Measurements from ENCODE around the gene PPARGC1A.

Gene PPARGC1A

GRCh38 chr4:23904639-23905071 is 14.8 kb upstream of the PPARGC1A start:
- no peak for DNase-seq

DNA sequence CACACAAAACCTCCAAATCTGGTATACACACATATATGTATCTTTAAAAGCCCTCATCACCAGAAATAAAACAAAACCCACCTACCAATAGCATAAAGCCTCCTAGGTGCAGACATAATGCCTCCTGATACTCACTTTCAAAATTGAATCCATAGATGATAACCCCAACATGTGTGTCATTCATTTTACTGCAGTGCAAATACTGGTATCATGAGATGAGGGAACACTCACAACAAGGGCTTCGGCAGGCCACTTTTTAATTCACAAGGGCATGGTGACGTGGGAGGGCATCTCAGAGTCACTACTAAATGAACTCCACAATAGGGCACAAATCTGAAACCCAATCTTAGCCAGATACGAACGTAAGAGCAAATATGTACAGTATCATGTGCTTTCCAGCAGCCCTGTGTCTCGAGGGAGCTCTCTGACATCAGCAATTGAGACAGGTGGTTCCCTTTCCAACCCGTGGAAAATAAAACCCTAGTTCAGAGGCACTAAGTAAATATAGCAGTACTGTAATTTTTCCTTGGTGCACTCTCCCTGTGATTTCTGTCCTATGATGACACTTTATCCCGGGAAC is 14.1 kb upstream of the PPARGC1A start:
- no peak for DNase-seq

GRCh38 chr4:23902222-23902804 is 12.5 kb upstream of the PPARGC1A start:
- no peak for DNase-seq

DNA sequence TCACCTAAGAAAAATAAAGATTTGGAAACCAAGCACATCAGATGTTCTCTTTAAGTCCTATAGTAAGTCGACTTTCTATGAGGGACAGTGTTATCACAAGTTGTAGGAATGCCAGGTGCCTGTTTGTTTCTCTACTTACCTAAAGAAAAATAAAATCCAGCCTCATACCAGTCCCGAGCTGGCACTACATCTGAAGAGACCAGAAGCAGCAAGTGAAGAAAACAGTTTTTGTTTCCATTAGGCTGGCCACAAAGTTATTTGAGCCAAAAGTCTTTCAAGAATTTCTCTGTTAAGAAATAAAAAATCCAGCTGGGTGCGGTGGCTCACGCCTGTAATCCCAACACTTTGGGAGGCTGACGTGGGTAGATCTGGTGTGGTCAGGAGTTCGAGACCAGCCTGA is 10.8 kb upstream of the PPARGC1A start:
- no peak for DNase-seq

DNA sequence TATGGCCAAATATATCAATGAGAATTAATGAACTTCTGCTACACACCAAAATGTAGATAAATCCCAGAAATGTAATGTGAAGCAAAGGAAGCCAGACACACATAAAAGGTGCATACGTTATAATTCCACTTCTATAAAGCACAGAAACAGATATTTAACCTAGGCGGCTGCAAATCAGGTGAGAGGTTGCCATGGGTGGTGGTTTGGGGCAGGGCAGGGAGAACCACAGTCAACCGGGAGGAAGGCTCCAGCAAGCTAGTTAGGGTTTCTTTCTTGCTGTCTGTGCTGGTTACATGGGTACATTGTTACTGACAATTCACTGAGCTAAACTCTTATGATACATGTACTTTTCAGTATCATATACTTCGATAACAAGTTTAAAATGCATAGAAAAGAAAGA is 9.7 kb upstream of the PPARGC1A start:
- DNase-seq: no peak

DNA sequence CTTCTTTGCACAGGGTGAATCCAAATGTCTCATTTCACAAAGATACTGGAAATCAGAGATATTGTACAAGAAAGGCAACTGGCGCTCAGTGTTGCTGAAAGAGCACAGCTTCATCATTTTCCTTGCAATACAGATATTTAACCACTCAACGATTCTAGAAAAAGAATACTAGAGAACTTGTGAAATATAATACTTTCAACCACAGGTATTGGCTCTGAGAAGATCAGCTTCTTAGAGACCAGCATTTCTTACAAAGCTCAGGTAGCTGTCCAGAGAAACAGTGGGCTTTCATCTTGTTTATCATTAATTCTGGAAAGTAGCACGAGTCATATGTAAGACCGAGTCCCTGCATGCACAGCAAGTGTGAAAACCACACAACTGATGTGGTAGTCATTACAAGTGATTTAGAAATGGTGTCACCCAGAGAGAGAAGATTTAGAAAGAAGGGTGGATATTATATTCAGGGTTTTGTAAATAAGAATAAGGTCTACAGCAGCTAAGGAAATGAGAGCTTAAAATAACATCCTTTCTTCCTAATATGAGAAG is 7.8 kb upstream of the PPARGC1A start:
- no peak for DNase-seq

- no peak for DNase-seq
These were observed 4.2 kb upstream of the PPARGC1A start for GRCh38 chr4:23894021-23894420.

DNA sequence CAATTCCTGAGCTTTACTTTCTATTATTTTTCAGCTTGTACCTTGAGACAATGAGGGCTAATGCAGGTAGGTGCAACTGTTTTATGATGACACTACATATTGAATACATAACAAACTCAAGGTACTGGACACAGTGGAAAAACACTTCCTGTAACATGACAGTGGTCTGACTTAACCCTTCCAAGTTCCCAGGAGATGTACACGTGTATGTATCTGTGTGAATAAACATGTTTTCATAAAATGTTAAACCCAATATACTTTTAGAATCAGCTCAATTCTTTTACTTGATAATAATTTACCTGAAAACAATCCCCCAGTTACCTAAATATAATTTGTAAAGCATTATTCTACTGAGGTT is 1.2 kb upstream of the PPARGC1A start:
- DNase-seq: no peak

DNA sequence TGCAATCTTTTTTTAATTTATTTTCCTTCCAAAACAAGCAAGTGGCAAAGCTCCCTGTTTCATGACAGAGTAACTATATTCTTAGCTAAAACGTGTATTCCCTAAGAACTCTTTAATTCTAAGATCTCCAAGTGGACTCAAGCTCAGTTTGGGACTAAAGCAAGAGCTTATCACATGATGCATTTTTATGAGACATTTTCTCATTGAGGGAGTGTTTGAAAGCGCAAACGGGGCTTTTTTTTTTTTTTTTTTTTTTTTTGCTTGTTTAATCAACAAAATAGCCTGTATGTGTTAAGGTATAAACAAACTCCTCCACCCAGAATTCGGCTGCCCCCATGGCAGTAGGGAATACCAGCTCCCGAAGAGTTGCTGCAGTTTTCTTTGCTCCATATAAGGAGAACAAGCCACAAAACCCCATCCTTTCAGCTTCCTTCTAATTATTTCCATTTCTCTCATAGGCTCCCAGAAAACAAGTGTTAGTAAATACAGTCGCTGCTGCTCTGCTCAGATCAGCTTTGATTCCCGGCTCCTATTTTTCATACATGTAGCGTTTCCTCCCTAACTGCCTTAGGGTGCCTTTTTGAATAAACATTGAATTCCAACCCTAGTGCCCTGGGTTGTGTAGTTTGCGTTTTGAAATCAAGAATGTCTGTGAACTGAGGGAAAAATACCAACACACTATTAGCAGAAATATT is 669 bp upstream of the PPARGC1A start:
- DNase-seq: no peak

DNA sequence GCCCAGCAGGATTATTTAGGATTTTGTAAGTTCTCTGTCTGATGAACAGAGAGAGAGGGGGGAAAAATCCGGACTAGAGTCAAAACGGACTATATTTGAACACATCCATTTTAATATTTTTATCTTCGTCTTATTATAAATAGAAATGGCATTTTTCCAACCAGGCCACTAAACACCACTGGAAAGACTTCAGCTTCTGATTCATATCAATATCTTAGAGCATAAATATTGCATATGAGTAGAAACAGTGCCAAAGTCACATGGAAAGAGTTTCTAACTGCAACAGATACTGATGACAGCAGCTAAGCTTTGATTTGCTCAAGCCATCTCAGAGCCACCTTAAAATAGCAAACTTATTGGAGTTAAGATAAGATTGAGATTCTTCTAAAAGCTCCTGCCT is 456 bp downstream of the PPARGC1A start:
- DNase-seq: no peak

- no peak for DNase-seq
These were observed 1.2 kb downstream of the PPARGC1A start for GRCh38 chr4:23888421-23889319.

GRCh38 chr4:23887989-23888388 is 1.9 kb downstream of the PPARGC1A start:
- no peak for DNase-seq

- no peak for DNase-seq
These were observed 2.7 kb downstream of the PPARGC1A start for GRCh38 chr4:23887173-23887572.

- DNase-seq: no peak
These were observed 3.8 kb downstream of the PPARGC1A start for GRCh38 chr4:23885943-23886590.

- no peak for DNase-seq
These were observed 5.1 kb downstream of the PPARGC1A start for GRCh38 chr4:23884741-23885140.

- no peak for DNase-seq
These were observed 5.6 kb downstream of the PPARGC1A start for GRCh38 chr4:23884261-23884660.

GRCh38 chr4:23882976-23883531 is 6.8 kb downstream of the PPARGC1A start:
- DNase-seq: no peak

DNA sequence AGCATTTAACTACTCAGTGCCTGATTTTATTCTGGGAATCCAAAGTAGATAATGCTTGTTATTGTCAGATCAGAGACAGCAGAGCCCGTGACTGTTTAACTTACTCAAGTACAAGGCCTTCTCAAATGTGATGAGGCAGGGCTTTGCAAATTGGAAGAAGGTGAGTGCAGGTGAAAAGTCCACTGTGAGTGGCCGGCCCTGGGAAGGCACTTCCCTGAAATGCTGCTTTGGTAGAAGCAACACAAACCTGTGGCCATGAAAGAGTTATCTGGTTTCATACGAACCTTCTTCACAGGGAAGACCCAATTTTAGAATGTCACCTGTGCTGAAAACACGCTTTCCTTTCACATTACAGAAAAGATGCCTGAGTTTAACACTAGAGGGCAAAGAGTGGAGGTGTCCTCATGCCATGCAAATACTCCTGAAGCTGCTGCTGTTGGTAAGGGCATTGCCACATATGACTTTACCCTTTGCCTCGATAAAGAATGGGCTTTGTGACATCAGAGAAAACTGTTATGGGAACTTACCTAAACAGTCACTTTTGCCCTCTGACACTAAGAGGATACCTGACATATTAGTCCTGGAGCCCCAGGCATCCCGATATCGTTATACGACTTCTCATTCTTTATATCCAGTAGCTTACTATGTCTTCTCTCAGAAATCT is 8.0 kb downstream of the PPARGC1A start:
- no peak for DNase-seq

DNA sequence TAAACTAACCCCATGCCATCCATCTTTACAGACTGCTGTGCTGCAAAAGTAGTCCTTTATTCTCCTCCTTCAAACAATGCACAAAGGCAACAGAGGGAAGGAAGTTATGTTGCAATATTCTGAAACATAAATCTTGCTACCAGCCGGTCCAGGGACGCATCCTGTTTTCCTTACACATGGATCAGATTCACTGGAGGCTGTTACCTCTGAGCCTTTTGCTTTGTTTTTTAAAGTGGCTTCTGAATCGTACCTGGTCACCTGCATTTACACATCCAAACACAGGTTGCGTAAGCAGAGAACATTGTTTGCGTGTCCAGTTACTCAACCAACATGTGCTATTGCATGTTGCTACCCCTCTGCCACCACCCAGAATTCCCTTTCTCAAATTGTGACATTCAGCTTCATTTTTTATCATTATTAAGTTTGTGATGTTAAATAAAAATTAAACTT is 8.8 kb downstream of the PPARGC1A start:
- DNase-seq: no peak

- DNase-seq: no peak
These were observed 10.7 kb downstream of the PPARGC1A start for GRCh38 chr4:23878912-23879732.
